ENCODE data around the gene ZNF296.
"Not testable (repeated sequence)": the region's sequence is repeated elsewhere in the genome, so short reads cannot be mapped to it uniquely, and the experiment has no call there.

ZNF296 gene

GRCh38 chr19:45076029-45076850, at the start of gene ZNF296:
Gene ZNF296 (minus strand): TSS chr19:45076478. CDS start chr19:45076373, 105 bp downstream.
- no peak for DNase-seq

- DNase-seq = no peak
These were observed 49.1 kb upstream of the ZNF296 start for GRCh38 chr19:45125360-45125759.

- no peak for DNase-seq
These were observed 47.7 kb upstream of the ZNF296 start for GRCh38 chr19:45124021-45124420.

GRCh38 chr19:45123440-45123850, 47.2 kb upstream of the ZNF296 start:
- DNase-seq = no peak

GRCh38 chr19:45122832-45123231, 46.6 kb upstream of the ZNF296 start:
- DNase-seq = no peak

- DNase-seq = no peak
These were observed 45.6 kb upstream of the ZNF296 start for GRCh38 chr19:45121827-45122345.

- DNase-seq = no peak
These were observed 43.3 kb upstream of the ZNF296 start for GRCh38 chr19:45119582-45119981.

- DNase-seq = not testable (repeated sequence)
These were observed 42.5 kb upstream of the ZNF296 start for GRCh38 chr19:45118591-45119355.

GRCh38 chr19:45118106-45118505, 41.8 kb upstream of the ZNF296 start:
- no peak for DNase-seq

- DNase-seq = no peak
These were observed 41.4 kb upstream of the ZNF296 start for GRCh38 chr19:45117671-45118070.

- no peak for DNase-seq
These were observed 40.9 kb upstream of the ZNF296 start for GRCh38 chr19:45117167-45117594.

- no peak for DNase-seq
These were observed 39.7 kb upstream of the ZNF296 start for GRCh38 chr19:45115809-45116615.

- DNase-seq = no peak
These were observed 37.8 kb upstream of the ZNF296 start for GRCh38 chr19:45114116-45114515.

GRCh38 chr19:45113628-45114027, 37.4 kb upstream of the ZNF296 start:
- no peak for DNase-seq

- no peak for DNase-seq
These were observed 36.0 kb upstream of the ZNF296 start for GRCh38 chr19:45112111-45112827.

- no peak for DNase-seq
These were observed 34.6 kb upstream of the ZNF296 start for GRCh38 chr19:45110851-45111266.

GRCh38 chr19:45107621-45108150, 31.4 kb upstream of the ZNF296 start:
- DNase-seq = no peak

- not testable (repeated sequence) for DNase-seq
These were observed 30.1 kb upstream of the ZNF296 start for GRCh38 chr19:45106363-45106762.

GRCh38 chr19:45104658-45105349, 28.5 kb upstream of the ZNF296 start:
- DNase-seq = no peak

GRCh38 chr19:45103508-45104319, 27.4 kb upstream of the ZNF296 start:
- DNase-seq = no peak
